MCF 10A (cell line): Measurements from ENCODE around the gene SPEM2. TPM values are rescaled to one million over a fixed set of nuclear protein-coding genes. Genes with fewer than 3 reads are reported as not detected.
A peak's percentile ranks its signal among the peaks of the same experiment; 100 is the strongest.

Source experiments
- BruUV-seq: library from RNA; stranded (reverse); fragments of 400-500 nt; replicated peaks from 2 replicates; lab custom pipeline; 2021; lab: Mats Ljungman, UMichigan
- CTCF ChIA-PET: fragments of 300-600 bp; sonication (Branson Sonifier 250); formaldehyde crosslinking; extraction: SDS; loops from one replicate; lab custom pipeline; 2021; ENCODE audit warnings: antibody characterized with exemption, inconsistent platforms; lab: Yijun Ruan, JAX
- POLR2A ChIA-PET: fragments of 300-600, 350-650 bp; sonication (Branson Sonifier 250); formaldehyde crosslinking; extraction: SDS; loops from one replicate; lab custom pipeline; 2020; ENCODE audit warnings: antibody characterized with exemption, inconsistent platforms; lab: Yijun Ruan, JAX
- DNase-seq: peaks from one replicate; pipeline ENCODE4 v3.0.0-alpha.2; 2018; ENCODE audit not compliant: unreplicated experiment
- H3K27ac Mint-ChIP-seq: one replicate; pipeline ENCODE4 v1.8.0; 2022; ENCODE audit warnings: mild to moderate bottlenecking, low read depth, mixed read lengths; ENCODE audit not compliant: unreplicated experiment
- H3K27me3 Mint-ChIP-seq: one replicate; pipeline ENCODE4 v1.8.0; 2022; ENCODE audit warnings: mixed read lengths; ENCODE audit not compliant: insufficient read depth, unreplicated experiment
- H3K36me3 Mint-ChIP-seq: one replicate; pipeline ENCODE4 v1.8.0; 2022; ENCODE audit warnings: mild to moderate bottlenecking, moderate library complexity, mixed read lengths; ENCODE audit not compliant: insufficient read depth, unreplicated experiment
- H3K4me1 Mint-ChIP-seq: one replicate; pipeline ENCODE4 v1.8.0; 2022; ENCODE audit warnings: mixed read lengths; ENCODE audit not compliant: insufficient read depth, unreplicated experiment
- H3K4me3 Mint-ChIP-seq: one replicate; pipeline ENCODE4 v1.8.0; 2022; ENCODE audit warnings: mild to moderate bottlenecking, moderate library complexity, mixed read lengths; ENCODE audit not compliant: unreplicated experiment
- H3K9me3 Mint-ChIP-seq: one replicate; pipeline ENCODE4 v1.8.0; 2022; ENCODE audit warnings: mixed read lengths; ENCODE audit not compliant: unreplicated experiment
- CTCF ChIP-seq: fragments of 200-600 bp; IDR thresholded peaks from one replicate; pipeline ENCODE4 v1.8.0; 2022; ENCODE audit warnings: antibody characterized with exemption, mild to moderate bottlenecking; ENCODE audit not compliant: unreplicated experiment
- intact Hi-C: fragments of 100-400 bp; cut with micrococcal nuclease; formaldehyde crosslinking; loops from 2 replicates; pipeline ENCODE4 v1.14.1; 2022
- total RNA-seq: library from RNA; stranded (reverse); gene quantifications from 2 replicates; pipeline ENCODE4 v1.2.3, GENCODE V29; 2022

The SPEM2 gene
- total RNA-seq, 1 experiment from 2014 or later = not detected

- Mint-ChIP-seq H3K36me3 (no peaks in the 10 kb centered on the region), H3K4me3 (peak overlapping the region; percentile 81), H3K27ac (peak overlapping the region; percentile 92), H3K4me1 (peaks cover 12% of the 10 kb centered on the region), H3K27me3 (no peaks in the 10 kb centered on the region), H3K9me3 (no peaks in the 10 kb centered on the region)
- BruUV-seq = no TSS peak
- POLR2A ChIA-PET = interaction anchor here (0.6 to 8.9 kb wide), 27 partner anchors 7 to 749 kb away, joined by 3 to 115 read pairs (median 6); partner anchors contain the start of genes CTDNEP1, KCTD11, MPDU1 and NAA38
- intact Hi-C loops = loop anchor here (1.0 to 10.0 kb wide), 4 partner anchors 14 to 389 kb away; partner anchors contain the start of genes SENP3, TP53 and WRAP53
- peak; percentile 82 for DNase-seq
- peak; percentile 83 for TF ChIP-seq CTCF
- CTCF ChIA-PET = interaction anchor here (0.6 to 3.8 kb wide), 42 partner anchors 9 to 653 kb away, joined by 3 to 57 read pairs (median 4); partner anchors contain the start of genes KCTD11, PLSCR3, POLR2A and SENP3
Measured at GRCh38 chr17:7436556-7437368, 11.3 kb downstream of the SPEM2 start.

- peak overlapping the region; percentile 92 for H3K27ac Mint-ChIP-seq
- no peak for DNase-seq
- peak overlapping the region; percentile 81 for H3K4me3 Mint-ChIP-seq
- BruUV-seq = no TSS peak
- ChIA-PET CTCF (interaction anchor here (0.6 to 3.8 kb wide), 31 partner anchors 8 to 653 kb away, joined by 3 to 57 read pairs (median 5); partner anchors contain the start of genes KCTD11, POLR2A, SENP3 and SPEM2), POLR2A (interaction anchor here (0.6 to 8.9 kb wide), 16 partner anchors 15 to 749 kb away, joined by 3 to 115 read pairs (median 16); partner anchors contain the start of genes KCTD11, NEURL4, POLR2A and SENP3)
- peaks cover 12% of the 10 kb centered on the region for H3K4me1 Mint-ChIP-seq
- H3K36me3 Mint-ChIP-seq = no peaks in the 10 kb centered on the region
- no peaks in the 10 kb centered on the region for H3K9me3 Mint-ChIP-seq
- intact Hi-C loops = loop anchor here (1.0 to 10.0 kb wide), 4 partner anchors 13 to 390 kb away; partner anchors contain the start of genes SENP3, TP53 and WRAP53
- no peak for TF ChIP-seq CTCF
- H3K27me3 Mint-ChIP-seq = no peaks in the 10 kb centered on the region
Measured at GRCh38 chr17:7437369-7437863, 12.0 kb downstream of the SPEM2 start.

- DNase-seq = no peak
- ChIA-PET POLR2A (interaction anchor here (3.3 to 8.9 kb wide), 4 partner anchors 14 to 47 kb away, joined by 13 to 115 read pairs (median 57); partner anchors contain the start of genes POLR2A and ZBTB4), CTCF (interaction anchor here (0.7 to 3.8 kb wide), 7 partner anchors 16 to 151 kb away, joined by 3 to 57 read pairs (median 12); partner anchors contain the start of genes KCTD11, SENP3, TMEM256 and TMEM95)
- Mint-ChIP-seq H3K4me3 (peak overlapping the region; percentile 36), H3K27ac (no peak overlapping the region), H3K9me3 (no peaks in the 10 kb centered on the region), H3K27me3 (no peaks in the 10 kb centered on the region), H3K4me1 (peaks cover 12% of the 10 kb centered on the region), H3K36me3 (no peaks in the 10 kb centered on the region)
- intact Hi-C loops = loop anchor here (1.0 to 10.0 kb wide), 4 partner anchors 13 to 391 kb away; partner anchors contain the start of genes SENP3, TP53 and WRAP53
- BruUV-seq = no TSS peak
- TF ChIP-seq CTCF = no peak
Measured at GRCh38 chr17:7437950-7438614, 12.7 kb downstream of the SPEM2 start.
